Bone marrow (tissue), 2 donors: Measurements from ENCODE around the gene ALPG.
"Not testable (repeated sequence)": the region's sequence is repeated elsewhere in the genome, so short reads cannot be mapped to it uniquely, and the experiment has no call there.

Experiments
- DNase-seq, 2 donors: peaks; one replicate each; lab custom pipeline; 2025; lab: John Stamatoyannopoulos, UW

The ALPG gene

DNA sequence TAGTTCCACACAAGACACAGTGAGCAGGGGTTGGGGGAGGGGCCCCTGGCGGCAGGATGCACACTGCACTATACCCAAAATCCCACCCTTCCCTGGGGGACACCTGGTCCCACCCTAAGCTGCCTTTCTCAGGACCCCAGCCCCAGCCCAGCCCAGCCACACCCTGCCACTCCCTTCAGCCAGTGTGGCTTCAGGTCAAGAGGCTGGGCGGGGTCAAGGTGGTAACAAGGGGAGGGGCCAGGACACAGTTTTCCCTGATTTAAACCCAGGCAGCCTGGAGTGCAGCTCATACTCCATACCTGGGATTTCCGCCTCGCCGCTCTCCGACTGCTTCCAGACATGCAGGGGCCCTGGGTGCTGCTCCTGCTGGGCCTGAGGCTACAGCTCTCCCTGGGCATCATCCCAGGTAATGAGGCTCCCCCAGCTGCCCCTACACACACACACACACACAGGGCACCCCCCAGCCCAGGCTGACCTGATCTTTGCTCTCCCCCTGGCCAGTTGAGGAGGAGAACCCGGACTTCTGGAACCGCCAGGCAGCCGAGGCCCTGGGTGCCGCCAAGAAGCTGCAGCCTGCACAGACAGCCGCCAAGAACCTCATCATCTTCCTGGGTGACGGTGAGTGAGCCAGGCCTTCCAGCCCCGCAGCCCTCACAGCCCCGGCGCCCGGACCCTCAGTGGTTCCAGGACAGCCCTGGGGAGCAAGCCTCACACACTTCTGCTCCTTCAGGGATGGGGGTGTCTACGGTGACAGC is at the start of gene ALPG:
Gene ALPG (plus strand): TSS at position 289 of the 755 bp plus-strand sequence. CDS start 51 bp downstream, at position 340.
- DNase-seq: no peak

DNA sequence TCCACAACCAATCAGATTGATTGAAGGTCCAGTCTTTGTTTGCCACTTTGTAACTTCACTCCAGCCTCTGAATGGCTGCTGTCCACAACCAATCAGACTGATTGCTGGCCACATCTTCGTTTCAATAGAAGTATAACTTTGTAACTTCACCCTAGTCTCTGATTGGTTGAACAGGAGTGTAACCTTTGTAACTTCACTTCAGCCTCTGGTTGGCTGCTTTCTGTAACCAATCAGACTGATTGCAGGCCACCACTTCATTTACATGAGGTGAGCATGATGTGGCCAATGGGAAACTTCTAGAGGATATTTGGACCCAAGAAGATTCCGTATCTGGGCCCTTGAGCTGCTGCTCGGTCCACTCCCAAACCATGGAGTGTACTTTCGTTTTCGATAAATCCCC is 45.0 kb upstream of the ALPG start:
- DNase-seq: no peak

DNA sequence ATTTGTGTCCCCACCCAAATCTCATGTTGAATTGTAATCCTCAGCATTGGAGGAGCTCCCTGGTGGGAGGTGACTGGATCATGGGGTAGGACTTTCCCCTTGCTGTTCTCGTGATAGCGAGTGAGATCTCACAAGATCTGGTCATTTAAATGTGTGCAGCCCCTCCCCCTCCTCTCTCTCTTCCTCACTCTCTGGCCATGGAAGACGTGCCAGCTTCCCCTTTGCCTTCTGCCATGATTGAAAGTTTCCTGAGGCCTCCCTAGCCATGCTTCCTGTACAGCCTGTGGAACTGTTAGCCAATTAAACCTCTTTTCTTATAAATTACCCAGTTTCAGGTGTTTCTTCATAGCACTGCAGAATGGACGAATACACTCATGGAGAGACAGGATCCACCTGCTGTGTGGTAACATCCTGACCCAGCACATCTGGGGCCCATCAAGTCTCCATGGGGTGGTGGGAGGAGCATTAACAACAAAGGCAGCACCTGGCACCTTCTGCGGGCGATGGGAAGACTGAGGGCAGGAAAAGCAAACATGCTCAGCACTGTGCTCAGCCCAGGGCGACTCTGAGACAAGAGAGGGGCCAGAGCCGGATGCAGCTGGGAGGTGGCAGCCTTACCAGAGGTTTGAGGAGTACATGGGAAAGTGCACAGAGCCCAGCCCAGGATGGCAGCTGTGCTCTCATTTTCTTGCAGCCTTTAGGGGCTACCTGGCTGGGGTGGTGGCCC is 44.3 kb upstream of the ALPG start:
- no peak for DNase-seq

DNA sequence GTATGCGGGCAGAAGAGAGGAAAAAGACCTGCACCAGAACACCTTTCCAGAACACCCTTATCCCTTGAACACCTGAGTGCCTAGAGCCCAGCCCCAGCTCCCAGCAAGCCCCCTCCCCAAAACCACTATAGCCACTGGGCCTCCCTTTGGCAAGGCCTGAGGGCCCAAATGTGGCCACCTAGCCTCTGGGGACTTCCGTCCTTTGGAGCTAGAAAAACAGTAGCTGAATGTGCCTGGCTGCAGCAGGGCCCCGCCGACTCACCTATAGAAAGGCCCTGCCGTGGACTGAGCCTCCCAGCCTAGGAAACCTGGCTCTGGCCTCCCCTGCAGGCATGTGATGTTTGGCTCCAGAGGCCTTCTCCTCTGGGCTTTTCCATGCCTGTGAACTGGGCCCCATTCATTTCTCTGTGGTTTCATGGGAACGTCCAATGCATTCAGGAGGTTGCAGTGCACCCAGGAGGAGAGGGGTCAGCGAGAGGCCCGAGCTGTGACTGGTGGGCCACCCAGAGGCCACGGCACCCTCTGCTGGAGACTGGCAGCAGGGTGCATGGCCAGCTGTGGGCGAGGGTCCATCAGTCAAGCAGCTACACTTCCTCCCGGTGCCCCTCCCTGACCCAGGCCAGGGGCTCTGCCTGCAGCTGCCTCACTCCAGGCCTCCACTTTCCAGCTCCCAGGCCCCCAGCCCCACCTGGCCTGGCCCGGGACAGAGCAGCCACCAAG is 43.4 kb upstream of the ALPG start:
- DNase-seq: not testable (repeated sequence)

DNA sequence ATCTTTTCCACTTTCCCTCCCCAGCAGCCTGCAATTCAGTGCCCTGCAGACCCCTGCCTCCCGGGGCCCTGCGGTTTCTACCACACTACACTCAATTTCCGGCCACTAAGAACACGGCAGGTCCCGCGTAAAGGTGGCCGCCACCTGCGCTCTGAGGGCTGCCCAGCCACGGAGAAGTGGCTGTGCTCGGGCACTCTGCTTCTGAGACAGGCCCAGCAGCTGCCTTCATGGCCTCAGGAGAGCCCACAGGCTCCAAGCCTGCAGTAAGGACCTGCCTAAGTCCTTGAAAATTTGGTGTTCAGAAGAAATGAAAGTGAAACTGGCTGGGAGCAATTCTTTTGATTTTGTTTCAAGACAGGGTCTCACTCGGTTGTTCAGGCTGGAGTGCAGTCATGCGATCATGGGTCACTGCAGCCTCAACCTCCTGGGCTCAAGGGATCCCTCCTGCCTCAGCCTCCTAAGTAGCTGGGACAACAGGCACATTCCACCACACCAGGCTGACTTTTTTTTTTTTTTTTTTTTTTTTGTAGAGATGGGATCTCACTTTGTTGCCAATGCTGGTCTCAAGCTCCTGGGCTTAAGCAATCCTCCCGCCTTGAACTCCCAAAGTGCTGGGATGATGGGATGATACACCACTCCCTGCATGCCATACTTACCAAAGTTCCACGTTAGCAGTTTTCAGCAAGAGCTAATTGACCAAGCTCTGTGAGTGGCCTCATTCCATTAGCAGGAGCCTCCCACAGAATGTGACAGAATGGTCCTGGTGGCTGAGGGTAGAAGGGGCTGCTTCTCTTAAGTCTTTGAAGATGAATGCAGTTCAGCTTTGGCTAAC is 42.6 kb upstream of the ALPG start:
- DNase-seq: peak in 1 of 2 donors; percentile 68

DNA sequence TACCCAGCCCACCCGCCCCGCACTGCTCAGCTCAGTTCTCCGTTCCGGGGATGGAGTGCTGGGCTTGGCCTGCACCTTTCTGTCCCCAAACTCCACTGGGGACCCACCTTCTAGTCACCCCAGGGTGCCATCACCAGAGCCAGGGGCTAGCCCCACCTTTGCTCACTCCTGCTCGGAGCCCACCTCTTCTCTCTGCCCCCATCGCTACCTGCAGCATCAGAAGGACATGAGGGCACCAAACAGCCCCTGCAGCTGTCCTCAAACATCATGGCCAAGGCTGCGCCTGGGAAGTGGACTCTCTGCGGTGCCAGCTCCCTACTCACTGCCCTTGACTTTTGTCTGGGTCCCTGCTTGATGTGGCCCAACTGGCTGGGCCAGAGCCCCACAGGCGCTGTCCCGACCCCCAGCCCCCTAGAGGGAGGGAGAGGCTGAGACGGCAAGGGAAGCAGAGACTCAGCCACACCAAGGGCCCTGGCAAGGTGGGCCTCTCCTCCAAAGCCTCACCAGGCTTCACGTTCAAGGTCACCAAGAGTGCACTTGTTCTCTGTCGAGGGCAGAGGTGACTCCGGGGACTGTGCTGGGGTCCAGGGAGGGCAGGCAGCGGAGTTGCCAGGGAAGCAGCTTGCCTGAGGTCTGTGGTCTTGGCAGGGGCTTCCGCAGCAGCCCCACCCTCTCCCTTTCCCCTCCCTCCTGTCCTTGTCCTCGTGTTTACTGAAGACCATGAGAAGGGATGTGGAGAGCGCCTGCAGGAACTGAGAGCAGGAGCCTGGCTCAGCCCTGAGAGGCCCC is 41.6 kb upstream of the ALPG start:
- not testable (repeated sequence) for DNase-seq

DNA sequence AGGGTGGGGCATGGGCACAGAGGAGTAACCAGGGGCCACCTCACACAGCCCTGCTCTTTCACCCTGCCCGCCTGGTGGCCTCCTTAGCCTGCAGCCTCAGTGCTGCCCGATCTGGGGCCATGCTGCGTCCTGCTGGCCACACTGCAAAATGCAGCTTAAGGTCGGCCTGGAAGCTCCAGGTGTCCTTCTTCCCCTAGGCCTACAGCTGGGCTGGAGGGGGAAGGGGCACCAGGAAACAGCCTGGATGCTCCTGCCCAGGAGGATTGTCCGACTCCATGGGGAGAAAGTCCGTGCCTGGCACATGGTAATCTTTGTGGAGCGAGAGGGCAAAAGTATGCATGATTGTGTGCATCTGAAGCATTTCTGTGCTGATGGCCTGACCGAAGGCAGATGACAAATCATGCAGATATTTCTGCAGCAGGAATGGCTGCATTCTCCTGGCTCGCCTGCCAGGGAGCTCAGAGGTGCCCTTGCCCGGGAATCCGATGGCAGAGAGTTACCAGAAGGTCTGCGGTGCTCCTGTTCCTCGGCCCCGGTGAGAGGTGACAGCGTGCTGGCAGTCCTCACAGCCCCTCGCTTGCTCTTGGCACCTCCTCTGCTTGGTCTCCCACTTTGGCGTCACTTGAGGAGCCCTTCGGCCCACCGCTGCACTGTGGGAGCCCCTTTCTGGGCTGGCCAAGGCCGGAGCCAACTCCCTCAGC is 40.9 kb upstream of the ALPG start:
- no peak for DNase-seq

DNA sequence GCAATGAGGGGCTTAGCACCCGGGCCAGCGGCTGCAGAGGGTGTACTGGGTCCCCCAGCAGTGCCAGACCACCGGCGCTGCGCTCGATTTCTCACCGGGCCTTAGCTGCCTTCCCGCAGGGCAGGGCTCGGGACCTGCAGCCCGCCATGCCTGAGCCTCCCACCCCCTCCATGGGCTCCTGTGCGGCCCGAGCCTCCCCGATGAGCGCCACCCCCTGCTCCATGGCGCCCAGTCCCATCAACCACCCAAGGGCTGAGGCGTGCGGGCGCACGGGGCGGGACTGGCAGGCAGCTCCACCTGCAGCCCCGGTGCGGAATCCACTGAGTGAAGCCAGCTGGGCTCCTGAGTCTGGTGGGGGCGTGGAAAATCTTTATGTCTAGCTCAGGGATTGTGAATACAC is 40.2 kb upstream of the ALPG start:
- not testable (repeated sequence) for DNase-seq

DNA sequence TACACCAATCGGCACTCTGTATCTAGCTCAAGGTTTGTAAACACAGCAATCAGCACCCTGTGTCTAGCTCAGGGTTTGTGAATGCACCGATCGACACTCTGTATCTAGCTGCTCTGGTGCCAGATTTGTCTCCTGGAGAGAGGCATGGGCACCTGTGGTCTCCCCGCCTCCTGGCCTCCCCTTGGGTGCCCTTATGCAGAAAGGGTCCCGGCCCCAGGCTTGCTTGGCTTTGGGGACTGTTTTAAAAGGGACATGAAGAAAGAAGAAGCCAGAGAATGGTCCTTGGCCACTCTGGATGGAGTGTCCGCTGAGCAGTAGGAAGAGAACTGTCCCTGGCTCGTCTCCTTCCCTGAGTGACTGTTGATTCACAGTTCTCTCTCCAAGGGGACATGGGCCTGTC is 39.6 kb upstream of the ALPG start:
- no peak for DNase-seq

DNA sequence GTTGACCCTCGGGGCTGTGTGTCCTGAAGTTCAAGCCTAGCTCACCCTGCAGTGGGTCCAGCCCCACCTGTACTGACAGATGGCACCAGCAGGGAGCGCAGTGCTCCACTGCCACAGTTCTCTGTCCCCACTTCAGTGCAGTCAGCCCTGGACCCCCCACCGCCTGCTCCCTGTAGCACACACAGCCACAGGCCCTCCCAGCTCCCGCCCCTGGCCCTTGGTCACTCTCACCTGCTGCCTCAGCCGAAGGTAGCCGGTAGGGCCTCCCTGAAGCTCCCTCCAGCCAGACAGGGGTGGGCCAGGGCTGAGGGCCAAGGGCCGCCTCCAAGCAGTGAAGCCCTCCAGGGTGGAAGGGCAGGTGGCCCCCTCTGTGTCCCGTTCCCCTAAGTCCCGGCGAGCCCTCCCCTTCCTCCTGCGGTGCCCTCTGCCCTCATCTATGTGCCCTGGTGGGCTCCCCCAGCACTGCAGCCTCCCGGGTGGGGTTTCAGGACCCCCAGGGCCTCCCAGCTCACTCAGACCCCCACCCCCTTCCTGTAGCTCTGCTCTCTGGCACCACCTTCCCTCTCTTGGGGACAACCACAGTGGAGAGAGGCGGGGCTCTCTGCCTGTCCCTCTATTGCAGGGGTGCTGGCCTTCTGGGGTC is 38.9 kb upstream of the ALPG start:
- DNase-seq: no peak

DNA sequence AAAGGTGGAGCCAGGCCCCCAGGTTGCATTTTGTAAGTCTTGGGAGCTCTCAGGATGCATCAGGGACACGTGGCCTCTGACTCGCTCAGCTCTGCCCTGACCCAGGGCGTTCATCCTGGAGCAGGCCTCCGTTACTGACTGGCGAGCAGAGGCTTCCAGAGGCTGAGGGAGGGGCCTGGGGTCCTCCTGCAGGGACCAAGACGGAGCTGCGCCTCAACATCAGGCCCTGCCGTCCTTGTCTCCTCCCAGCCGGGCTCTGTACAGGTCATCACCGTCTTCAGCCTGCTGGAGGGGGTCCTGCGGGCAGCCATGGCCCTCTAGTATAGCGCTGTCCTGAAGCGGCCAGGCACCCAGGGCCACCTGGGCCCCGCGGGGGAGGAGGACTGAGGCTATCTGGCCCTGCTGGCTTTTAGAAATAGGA is 38.3 kb upstream of the ALPG start:
- no peak for DNase-seq

DNA sequence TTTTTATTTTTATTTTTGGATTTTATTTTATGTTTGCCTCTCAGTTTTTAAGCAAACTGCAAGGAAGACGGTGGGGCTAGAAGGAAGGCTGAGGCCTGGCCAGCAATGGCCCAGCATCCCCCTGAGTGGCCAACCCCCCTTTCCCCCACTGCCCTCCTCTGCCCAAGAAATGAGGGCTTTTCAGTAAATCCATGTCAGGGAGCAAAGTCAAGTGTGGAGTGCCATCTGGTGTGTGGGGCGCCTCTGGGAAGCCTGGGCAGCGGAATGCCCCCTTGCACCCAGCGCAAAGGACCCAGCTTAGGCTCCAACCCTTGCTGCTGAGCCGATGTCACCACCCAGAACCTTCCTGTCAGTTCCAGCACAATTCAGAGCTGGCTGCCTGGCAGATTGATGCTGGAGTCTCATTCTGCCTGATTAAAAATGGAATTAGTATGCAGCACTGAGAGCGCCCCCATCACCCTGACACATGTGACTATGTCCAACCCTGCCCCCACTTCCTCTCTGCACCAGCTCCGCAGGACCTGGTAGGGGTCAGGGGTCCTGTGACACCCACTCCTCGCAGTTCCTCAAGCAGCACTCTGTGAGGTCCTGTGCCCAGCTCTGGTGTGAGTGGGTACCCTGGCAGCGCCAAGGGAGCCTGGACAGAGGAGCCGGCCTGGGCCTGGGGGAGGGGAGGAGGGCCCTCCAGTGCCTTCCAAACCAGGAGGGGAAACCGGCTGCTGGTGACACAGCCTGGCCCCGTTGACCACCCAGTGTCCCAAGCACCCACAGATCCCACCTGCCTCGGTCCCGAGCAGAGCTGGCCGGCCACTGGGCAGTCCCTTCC is 37.3 kb upstream of the ALPG start:
- DNase-seq: no peak

DNA sequence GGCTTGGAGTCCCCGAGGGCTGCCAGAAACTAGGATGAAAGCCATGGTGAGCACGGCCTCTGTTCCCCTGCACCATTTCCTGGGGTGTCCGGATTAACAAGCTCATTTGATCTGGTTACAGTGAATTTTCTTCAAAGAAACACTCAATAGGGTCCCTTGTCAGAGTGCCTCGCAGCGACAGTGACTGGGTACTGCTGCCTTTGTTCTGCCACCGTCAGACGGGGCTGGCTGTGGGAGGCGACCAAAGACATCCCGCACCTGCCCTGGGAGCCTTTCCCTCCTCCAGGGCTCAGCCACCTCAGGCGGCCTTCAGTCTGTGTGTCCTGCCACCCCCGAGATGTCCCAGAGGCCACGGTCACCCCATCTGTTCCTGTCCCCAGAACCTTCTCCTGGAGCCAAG is 36.6 kb upstream of the ALPG start:
- DNase-seq: not testable (repeated sequence)

DNA sequence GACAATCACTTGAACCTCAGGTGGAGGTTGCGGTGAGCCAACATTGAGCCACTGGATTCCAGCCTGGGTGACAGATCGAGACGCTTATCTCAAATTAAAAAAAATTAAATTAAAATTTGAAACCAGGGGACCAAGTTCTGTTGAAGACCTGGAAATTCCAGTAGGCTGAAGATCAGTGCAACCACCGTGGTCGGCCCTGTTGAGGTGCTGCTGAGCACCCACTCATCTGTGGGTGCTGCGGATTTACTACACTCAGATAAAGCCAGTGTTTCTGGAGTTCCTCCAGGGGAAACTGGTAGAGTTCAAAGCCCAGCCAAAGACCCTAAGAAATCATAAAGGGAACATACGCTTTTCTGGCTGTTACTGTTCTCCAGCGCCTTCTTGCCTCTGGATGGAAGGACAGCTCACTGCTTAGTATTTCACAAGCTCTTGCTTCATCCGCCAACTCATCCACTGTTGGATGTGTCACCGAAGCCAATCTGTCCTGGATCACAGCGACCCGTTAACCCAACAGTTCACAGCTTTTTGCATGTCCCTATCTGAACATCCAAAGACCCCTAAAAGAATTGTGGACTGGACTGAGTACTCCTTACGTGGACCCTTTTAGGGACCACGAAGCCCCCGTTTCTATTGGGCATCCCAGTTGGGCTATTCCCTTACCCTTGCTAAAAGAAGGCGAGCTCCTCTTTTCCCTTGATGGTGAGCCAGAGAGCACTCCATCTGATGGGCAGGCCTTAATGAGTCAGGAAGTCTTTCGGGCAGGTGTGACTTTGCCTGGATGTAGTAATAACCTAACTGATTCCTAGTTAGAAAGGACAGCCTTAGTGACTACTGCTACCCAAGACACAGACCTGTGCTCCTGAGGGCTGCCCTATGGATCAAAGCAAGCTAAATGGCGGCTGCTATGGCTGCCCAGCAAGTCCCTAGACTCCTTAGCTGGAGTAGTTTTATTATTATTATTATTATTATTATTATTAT is 34.1 kb upstream of the ALPG start:
- DNase-seq: no peak

DNA sequence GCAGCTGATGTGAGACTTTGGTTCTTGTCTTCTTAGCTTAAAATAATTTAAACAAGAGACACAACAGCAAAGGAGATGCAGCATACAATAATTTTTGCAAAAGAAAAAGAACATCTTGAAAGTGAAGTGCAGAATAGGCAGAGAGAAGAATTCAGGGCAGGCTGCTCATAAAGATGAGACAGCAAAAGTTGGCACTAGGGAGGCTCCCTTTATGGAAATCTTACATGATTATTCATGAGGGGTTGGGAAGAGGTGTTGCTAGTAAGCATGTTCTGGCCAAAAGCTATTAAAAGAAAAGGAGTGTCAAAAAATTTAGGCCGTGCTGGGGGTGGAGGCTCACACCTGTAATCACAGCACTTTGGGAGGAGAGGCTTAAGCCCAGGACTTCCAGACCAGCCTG is 32.3 kb upstream of the ALPG start:
- no peak for DNase-seq

DNA sequence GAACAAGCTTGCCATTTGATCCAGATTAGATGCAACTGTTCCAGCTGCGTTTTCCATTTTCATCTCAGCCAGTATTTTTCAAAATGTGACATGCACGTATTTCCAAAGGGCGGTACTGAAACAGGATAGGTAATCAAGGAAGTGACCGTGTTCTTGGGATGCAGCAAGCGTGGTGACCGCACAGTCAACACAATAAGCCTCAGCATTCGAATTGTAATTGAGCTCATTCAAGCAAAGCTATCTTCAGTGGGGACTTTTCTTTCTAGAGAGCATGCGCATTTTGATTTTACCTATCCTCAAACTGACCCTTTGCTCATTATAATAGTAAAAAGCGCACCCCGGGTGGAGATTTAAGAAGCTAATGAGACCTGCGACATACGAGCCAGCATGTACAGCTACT is 31.5 kb upstream of the ALPG start:
- no peak for DNase-seq

DNA sequence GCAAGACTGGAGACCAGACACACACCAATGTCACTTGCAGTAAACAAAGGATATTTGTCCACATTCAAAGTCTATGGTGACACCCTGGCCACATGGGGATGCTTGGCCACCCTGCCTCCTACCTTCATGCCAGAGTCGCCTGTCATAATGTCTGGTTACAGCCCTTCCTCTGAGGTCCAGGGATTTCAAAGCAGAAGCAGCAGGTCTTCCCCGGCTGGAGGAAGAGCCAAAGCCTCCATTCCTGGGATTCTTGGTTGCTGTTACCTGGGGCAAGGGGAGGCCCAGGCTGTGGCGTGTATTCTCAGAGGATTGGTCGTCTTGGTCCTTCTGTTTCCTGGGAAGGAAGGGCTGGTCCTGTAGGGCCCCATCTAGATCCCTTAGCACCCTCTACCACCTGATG is 30.4 kb upstream of the ALPG start:
- DNase-seq: no peak

DNA sequence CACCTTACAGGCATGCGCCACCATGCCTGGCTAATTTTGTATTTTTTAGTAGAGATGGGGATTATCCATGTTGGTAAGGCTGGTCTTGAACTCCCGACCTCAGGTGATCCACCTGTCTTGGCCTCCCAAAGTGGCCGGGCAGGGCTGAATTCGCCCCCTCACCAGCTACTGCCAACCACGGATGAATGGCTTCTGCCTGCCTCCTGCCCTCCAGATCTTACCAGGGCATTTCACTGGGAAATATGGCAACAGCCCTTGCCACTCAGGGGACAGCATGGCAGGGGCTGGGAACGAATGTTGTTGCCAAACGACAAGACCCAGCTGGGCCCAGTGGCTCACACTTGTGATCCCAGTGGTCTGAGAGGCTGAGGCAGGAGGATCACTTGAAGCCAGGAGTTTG is 29.9 kb upstream of the ALPG start:
- DNase-seq: no peak
